K562 (cell line): Measurements from ENCODE around the gene CEMIP. TPM values are rescaled to one million over a fixed set of nuclear protein-coding genes. Genes with fewer than 3 reads are reported as not detected.

Experiments used
- ATAC-seq: fragments of 200-7000 bp; cut with Tn5 transposase; 3 replicates; pipeline ENCODE4 v1.9.1; 2020; ENCODE audit warnings: moderate library complexity
- BruUV-seq: library from RNA; stranded (reverse); fragments of 400-500 nt; replicated peaks from 2 replicates; lab custom pipeline; 2021; lab: Mats Ljungman, UMichigan
- CTCF ChIA-PET: fragments of 300-600 bp; formaldehyde crosslinking; extraction: SDS; loops from one replicate; lab custom pipeline; 2021; ENCODE audit warnings: low intra/inter-chr PET ratio; lab: Yijun Ruan, JAX
- POLR2A ChIA-PET: fragments of 300-600, 350-650 bp; sonication (Branson Sonifier 250); formaldehyde crosslinking; extraction: SDS; loops from one replicate; lab custom pipeline; 2021; ENCODE audit warnings: antibody characterized with exemption, inconsistent platforms; lab: Yijun Ruan, JAX
- DNase-seq, 4 experiments: peaks; one replicate each; pipeline versions ENCODE4 v3.0.0 to v3.0.0-alpha.2; 2011 to 2018; ENCODE audit warnings: low spot score in 3 of 4, mixed read lengths in 3 of 4; ENCODE audit errors: extremely low read depth in 1 of 4
- FAIRE-seq: peaks from 2 replicates; lab custom pipeline; 2011; peaks lifted over from hg19 to GRCh38; lab: Jason Lieb, UNC
- H2AFZ ChIP-seq: 2 replicates; pipeline ENCODE4 v1.6.0; 2011; ENCODE audit warnings: low read depth, low read length, control low read depth, inconsistent platforms
- H3K27ac ChIP-seq: fragments of 200-600 bp; 3 replicates; pipeline ENCODE4 v1.8.0; 2011; ENCODE audit warnings: low read depth, mild to moderate bottlenecking, control low read depth, inconsistent platforms, low read length, moderate library complexity, mixed read lengths; ENCODE audit errors: extremely low read depth
- H3K27me3 ChIP-seq, 2 experiments: fragments of 300-600 bp in 1 of 2; 2 replicates in 1 of 2; 3 replicates in 1 of 2; pipeline versions ENCODE4 v1.6.0 to v1.8.0; 2011; ENCODE audit warnings: inconsistent platforms in 2 of 2, low read length in 2 of 2, mild to moderate bottlenecking in 1 of 2, mixed read lengths in 1 of 2, moderate library complexity in 1 of 2; ENCODE audit not compliant: control insufficient read depth in 2 of 2, insufficient read depth in 2 of 2
- H3K36me3 ChIP-seq: fragments of 300-600 bp; 3 replicates; pipeline ENCODE4 v1.8.0; 2011; ENCODE audit warnings: mild to moderate bottlenecking, low read length, inconsistent platforms; ENCODE audit not compliant: control insufficient read depth, insufficient read depth
- H3K4me1 ChIP-seq, 2 experiments: fragments of 200-600 bp in 1 of 2; replicated peaks in 1 of 2; 2 replicates in 1 of 2; 3 replicates in 1 of 2; pipeline versions ENCODE4 v1.5.1 to v1.8.0; 2011; ENCODE audit warnings: inconsistent platforms in 2 of 2, low read length in 2 of 2, mild to moderate bottlenecking in 1 of 2, mixed read lengths in 1 of 2, moderate library complexity in 1 of 2; ENCODE audit not compliant: control insufficient read depth in 2 of 2, insufficient read depth in 2 of 2
- H3K4me2 ChIP-seq: 2 replicates; pipeline ENCODE4 v1.6.1; 2011; ENCODE audit warnings: low read length, control low read depth, inconsistent platforms, mixed read lengths; ENCODE audit not compliant: insufficient read depth
- H3K4me3 ChIP-seq: fragments of 200-600 bp; sonication (generic), shearing (Covaris generic); 2 replicates; pipeline ENCODE4 v1.5.1; 2016; ENCODE audit warnings: control low read depth, inconsistent platforms
- H3K79me2 ChIP-seq: fragments of 200-600 bp; 3 replicates; pipeline ENCODE4 v1.8.0; 2011; ENCODE audit warnings: low read length, inconsistent platforms; ENCODE audit not compliant: control insufficient read depth, insufficient read depth
- H3K9ac ChIP-seq, 2 experiments: 2 replicates each; pipeline versions ENCODE4 v1.6.0 to v1.6.1; 2011; ENCODE audit warnings: low read depth in 2 of 2, low read length in 2 of 2, control low read depth in 1 of 2, inconsistent platforms in 1 of 2, mild to moderate bottlenecking in 1 of 2, mixed read lengths in 1 of 2; ENCODE audit not compliant: insufficient read depth in 1 of 2
- H3K9me1 ChIP-seq: one replicate; pipeline ENCODE4 v1.6.0; 2011; ENCODE audit warnings: inconsistent platforms, mild to moderate bottlenecking, low read length, moderate library complexity; ENCODE audit not compliant: control insufficient read depth, insufficient read depth
- H3K9me3 ChIP-seq: replicated peaks from 2 replicates; pipeline ENCODE4 v1.5.1; 2011; ENCODE audit warnings: low read depth, low read length, inconsistent platforms; ENCODE audit not compliant: control insufficient read depth, insufficient read depth
- H4K20me1 ChIP-seq: replicated peaks from 2 replicates; pipeline ENCODE4 v1.6.1; 2011; ENCODE audit warnings: low read length, inconsistent platforms, mixed read lengths; ENCODE audit not compliant: control insufficient read depth, insufficient read depth
- E2F3 ChIP-seq: fragments of 250-450 bp; sonication (Bioruptor Pico); IDR thresholded peaks from 2 replicates; pipeline ENCODE4 v1.4.0; 2020; ENCODE audit warnings: mild to moderate bottlenecking
- GABPA ChIP-seq: fragments of 200-800 bp; sonication (Bioruptor generic); conservative IDR thresholded peaks from 2 replicates; pipeline ENCODE4 v1.6.1; 2016; ENCODE audit warnings: low read depth, missing genetic modification characterization, missing compliant biosample characterization
- ILF3 ChIP-seq: fragments of 450-650 bp; IDR thresholded peaks from 2 replicates; pipeline ENCODE4 v1.6.1; 2018; ENCODE audit warnings: antibody characterized with exemption, mild to moderate bottlenecking, moderate library complexity, borderline replicate concordance
- MTA1 ChIP-seq: fragments of 450-650 bp; IDR thresholded peaks from 2 replicates; pipeline ENCODE4 v1.6.1; 2017; ENCODE audit warnings: borderline replicate concordance
- POLR2AphosphoS5 ChIP-seq: IDR thresholded peaks from 2 replicates; pipeline ENCODE4 v1.6.1; 2011; ENCODE audit warnings: mild to moderate bottlenecking, low read depth, low read length, moderate library complexity; ENCODE audit not compliant: control insufficient read depth, insufficient read depth
- ZC3H11A ChIP-seq: IDR thresholded peaks from 2 replicates; pipeline ENCODE4 v1.6.1; 2012; ENCODE audit warnings: low read depth, low read length, improper control_type of control experiment
- WGBS: fragments of 100-300 bp; shearing (Covaris generic); methylation state at CpG from one replicate; pipeline ENCODE4 v1.1.6; 2016; ENCODE audit warnings: low coverage, mixed read lengths; ENCODE audit not compliant: insufficient coverage; ENCODE audit errors: missing lambda C conversion rate; 5-methylcytosine and 5-hydroxymethylcytosine counted together
- in situ Hi-C: fragments of 300-500 bp; cut with MboI; formaldehyde crosslinking; loops from 4 replicates; pipeline ENCODE4 v1.15.0; 2018; ENCODE audit warnings: inconsistent platforms, mixed read lengths
- intact Hi-C: fragments of 100-400 bp; cut with micrococcal nuclease; formaldehyde crosslinking; loops from 2 replicates; pipeline ENCODE4 v1.14.2; 2022
- polyA plus RNA-seq, 8 experiments: library from polyadenylated mRNA; depleted of rRNA in 4 of 8; stranded (reverse) in 5 of 8; unstranded in 3 of 8; fragments of >200 nt; fragmentation: Nextera tagmentation in 2 of 8; fragmentation: Illumina TruSeq in 1 of 8; extraction: Ambion mirVana in 2 of 8; extraction: Trizol in 1 of 8; gene quantifications; 2 replicates each; pipeline versions ENCODE4 v1.2.1 to v1.2.3, GENCODE V29; 2011 to 2014; ENCODE audit warnings: inconsistent platforms in 1 of 8, missing spikeins in 1 of 8
- total RNA-seq, 7 experiments: library from RNA; depleted of rRNA in 6 of 7; stranded (reverse); fragments of >200 nt in 6 of 7; fragmentation: Illumina TruSeq in 2 of 7; extraction: Trizol in 2 of 7; gene quantifications; 2 replicates each; pipeline versions ENCODE4 v1.2.1 to v1.2.3, GENCODE V29; 2011 to 2021; ENCODE audit warnings: low replicate concordance in 1 of 7
- TF ChIP-seq, protein P1 (sequence below): fragments of 250-450 bp; sonication (Bioruptor Pico); IDR thresholded peaks from 2 replicates; pipeline ENCODE4 v1.9.0; 2021; ENCODE audit warnings: mild to moderate bottlenecking, inconsistent platforms
- TF ChIP-seq, protein P2 (sequence below): IDR thresholded peaks from 2 replicates; pipeline ENCODE4 v1.6.1; 2011; ENCODE audit not compliant: insufficient read length; ENCODE audit errors: extremely low read depth
- TF ChIP-seq, protein P3 (sequence below): fragments of 250-450 bp; sonication (Bioruptor Pico); IDR thresholded peaks from 2 replicates; pipeline ENCODE4 v1.6.1; 2021; ENCODE audit warnings: mild to moderate bottlenecking

The CEMIP gene
- total and polyA plus RNA-seq, 9 of the 15 experiments (the other 6 are each of a cell fraction or from before 2014, with no cell fraction given) = 0.33 TPM; not detected in 8

DNA sequence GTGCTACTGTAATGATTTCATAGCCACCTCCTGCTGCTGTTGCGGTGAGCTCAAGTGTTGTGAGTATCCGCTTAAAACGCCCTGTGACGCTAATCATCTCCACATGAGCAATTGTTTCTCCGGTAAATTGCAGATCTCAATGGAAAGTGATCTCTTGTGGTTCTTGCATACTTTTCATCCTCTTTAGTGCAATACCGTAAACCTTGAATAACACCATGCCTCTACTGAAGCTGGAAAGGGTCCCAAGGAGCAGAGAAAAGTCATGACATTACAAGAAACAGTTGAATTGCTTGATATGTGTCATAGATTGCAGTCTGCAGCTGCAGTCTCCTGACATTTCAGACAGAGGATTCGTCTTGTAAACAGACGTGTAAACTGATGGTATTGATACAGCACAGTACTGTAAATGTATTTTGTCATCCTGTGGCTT, 6.0 kb upstream of the CEMIP start:
- in situ Hi-C loops (no loop called here), intact Hi-C loops (no loop called here)
- no peaks in the 10 kb centered on the region for H3K79me2 ChIP-seq
- CTCF ChIA-PET = no interaction called here
- no peak overlapping the region for H3K4me2 ChIP-seq
- DNase-seq (no peak), ATAC-seq (no peak), FAIRE-seq (no peak)
- TF ChIP-seq POLR2AphosphoS5 (no peak), ZC3H11A (no peak), ILF3 (no peak), GABPA (tag) (no peak), MTA1 (no peak), E2F3 (CRISPR knock-in tag) (no peak)
- TF ChIP-seq, protein P1, sequence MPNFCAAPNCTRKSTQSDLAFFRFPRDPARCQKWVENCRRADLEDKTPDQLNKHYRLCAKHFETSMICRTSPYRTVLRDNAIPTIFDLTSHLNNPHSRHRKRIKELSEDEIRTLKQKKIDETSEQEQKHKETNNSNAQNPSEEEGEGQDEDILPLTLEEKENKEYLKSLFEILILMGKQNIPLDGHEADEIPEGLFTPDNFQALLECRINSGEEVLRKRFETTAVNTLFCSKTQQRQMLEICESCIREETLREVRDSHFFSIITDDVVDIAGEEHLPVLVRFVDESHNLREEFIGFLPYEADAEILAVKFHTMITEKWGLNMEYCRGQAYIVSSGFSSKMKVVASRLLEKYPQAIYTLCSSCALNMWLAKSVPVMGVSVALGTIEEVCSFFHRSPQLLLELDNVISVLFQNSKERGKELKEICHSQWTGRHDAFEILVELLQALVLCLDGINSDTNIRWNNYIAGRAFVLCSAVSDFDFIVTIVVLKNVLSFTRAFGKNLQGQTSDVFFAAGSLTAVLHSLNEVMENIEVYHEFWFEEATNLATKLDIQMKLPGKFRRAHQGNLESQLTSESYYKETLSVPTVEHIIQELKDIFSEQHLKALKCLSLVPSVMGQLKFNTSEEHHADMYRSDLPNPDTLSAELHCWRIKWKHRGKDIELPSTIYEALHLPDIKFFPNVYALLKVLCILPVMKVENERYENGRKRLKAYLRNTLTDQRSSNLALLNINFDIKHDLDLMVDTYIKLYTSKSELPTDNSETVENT = no peak
- TF ChIP-seq, protein P2, sequence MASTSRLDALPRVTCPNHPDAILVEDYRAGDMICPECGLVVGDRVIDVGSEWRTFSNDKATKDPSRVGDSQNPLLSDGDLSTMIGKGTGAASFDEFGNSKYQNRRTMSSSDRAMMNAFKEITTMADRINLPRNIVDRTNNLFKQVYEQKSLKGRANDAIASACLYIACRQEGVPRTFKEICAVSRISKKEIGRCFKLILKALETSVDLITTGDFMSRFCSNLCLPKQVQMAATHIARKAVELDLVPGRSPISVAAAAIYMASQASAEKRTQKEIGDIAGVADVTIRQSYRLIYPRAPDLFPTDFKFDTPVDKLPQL = no peak
- TF ChIP-seq, protein P3, sequence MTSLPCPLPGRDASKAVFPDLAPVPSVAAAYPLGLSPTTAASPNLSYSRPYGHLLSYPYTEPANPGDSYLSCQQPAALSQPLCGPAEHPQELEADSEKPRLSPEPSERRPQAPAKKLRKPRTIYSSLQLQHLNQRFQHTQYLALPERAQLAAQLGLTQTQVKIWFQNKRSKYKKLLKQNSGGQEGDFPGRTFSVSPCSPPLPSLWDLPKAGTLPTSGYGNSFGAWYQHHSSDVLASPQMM (CRISPR knock-in tag) = no peak
- H3K36me3 ChIP-seq = no peaks in the 10 kb centered on the region
- H3K27me3 ChIP-seq = peaks cover 4 to 9% of the 10 kb centered on the region in 2 experiments; a peak in 4 of 5 replicates
- H3K9me1 ChIP-seq = no peaks in the 10 kb centered on the region
- BruUV-seq = no TSS peak
- no peak overlapping the region for H3K4me3 ChIP-seq
- H3K9me3 ChIP-seq = no peaks in the 10 kb centered on the region
- peaks cover 4% of the 10 kb centered on the region; the same call in 1 of the 2 replicates for H4K20me1 ChIP-seq
- no peak overlapping the region for H2AFZ ChIP-seq
- WGBS = 9% methylated on average over 8 of the region's 8 CpGs
- no peaks in the 10 kb centered on the region for H3K4me1 ChIP-seq
- POLR2A ChIA-PET = interaction anchor here (0.7 kb wide), 1 partner anchor 63 kb away, joined by 3 read pairs; no protein-coding TSS in a partner anchor
- no peak overlapping the region for H3K9ac ChIP-seq
- H3K27ac ChIP-seq = no peak overlapping the region
